ENCODE results near the gene RNF5.
A peak's percentile ranks its signal among the peaks of the same experiment; 100 is the strongest.

Gene RNF5

GRCh38 chr6:32177183-32177787 is 920 bp upstream of the RNF5 start (continued):
- TF ChIP-seq ZNF518A (tag by site-specific recombination; conservative IDR thresholded peaks at IDR 0.05; ENCODE audit: low read depth) = 0 out of 2 replicates have a peak, but pooled peaks have one; percentile 11
- no peak for TF ChIP-seq ZNF155 (tag by site-specific recombination; IDR thresholded peaks at IDR 0.05)
- no peak; the same call in 1 of the 2 replicates for TF ChIP-seq PRDM1 (tag by site-specific recombination; IDR thresholded peaks at IDR 0.05)
- no peak for TF ChIP-seq ZNF302 (tag by site-specific recombination; IDR thresholded peaks at IDR 0.05; ENCODE audit: low read depth)
- TF ChIP-seq PBX3 (CRISPR knock-in tag; IDR thresholded peaks at IDR 0.05) = no peak
- TF ChIP-seq ZFP37 (tag by site-specific recombination; IDR thresholded peaks at IDR 0.05) = no peak
- TF ChIP-seq ZNF670 (tag by site-specific recombination; IDR thresholded peaks at IDR 0.05; ENCODE audit: low read depth) = no peak
- no peak for TF ChIP-seq ZNF701 (tag by site-specific recombination; IDR thresholded peaks at IDR 0.05)
- TF ChIP-seq ZNF776 (tag by site-specific recombination; IDR thresholded peaks at IDR 0.05; ENCODE audit: borderline replicate concordance) = no peak
- peak; percentile 95 for TF ChIP-seq ZNF692 (tag by site-specific recombination; IDR thresholded peaks at IDR 0.05)
- TF ChIP-seq ZNF292 (tag by site-specific recombination; IDR thresholded peaks at IDR 0.05; ENCODE audit: borderline replicate concordance, low read depth) = no peak
- TF ChIP-seq ZNF530 (tag by site-specific recombination; IDR thresholded peaks at IDR 0.05; ENCODE audit: low read depth) = no peak
- no peak for TF ChIP-seq MYNN (tag by site-specific recombination; IDR thresholded peaks at IDR 0.05; ENCODE audit: borderline replicate concordance)
- TF ChIP-seq FEZF1 (tag by site-specific recombination; IDR thresholded peaks at IDR 0.05) = no peak
- no peak for TF ChIP-seq ZNF121 (tag by site-specific recombination; IDR thresholded peaks at IDR 0.05)
- no peak for TF ChIP-seq ZNF791 (tag by site-specific recombination; IDR thresholded peaks at IDR 0.05)
- TF ChIP-seq ZNF473 (tag by site-specific recombination; IDR thresholded peaks at IDR 0.05) = no peak
- TF ChIP-seq ZBTB48 (tag by site-specific recombination; IDR thresholded peaks at IDR 0.05) = peak; percentile 86
- no peak for TF ChIP-seq ZNF514 (tag by site-specific recombination; IDR thresholded peaks at IDR 0.05)
- no peak for TF ChIP-seq ZNF433 (tag by site-specific recombination; IDR thresholded peaks at IDR 0.05; ENCODE audit: low read depth)
- TF ChIP-seq ZNF707 (tag by site-specific recombination; IDR thresholded peaks at IDR 0.05) = no peak
- TF ChIP-seq ZNF768 (tag by site-specific recombination; IDR thresholded peaks at IDR 0.05) = no peak
- no peak for TF ChIP-seq ZNF274 (IDR thresholded peaks at IDR 0.05; ENCODE audit: low read length)
- no peak for TF ChIP-seq ZNF274 (tag by site-specific recombination; IDR thresholded peaks at IDR 0.05; ENCODE audit: borderline replicate concordance)
- no peak for TF ChIP-seq OVOL3 (tag by site-specific recombination; IDR thresholded peaks at IDR 0.05)
- TF ChIP-seq ZNF555 (tag by site-specific recombination; conservative IDR thresholded peaks at IDR 0.05) = no peak
- TF ChIP-seq ZNF624 (tag by site-specific recombination; IDR thresholded peaks at IDR 0.05) = no peak
- no peak for TF ChIP-seq YY2 (tag by site-specific recombination; IDR thresholded peaks at IDR 0.05)
- no peak for TF ChIP-seq ZSCAN23 (tag by site-specific recombination; IDR thresholded peaks at IDR 0.05)
- peak; percentile 58; the same call in 1 of the 2 replicates for TF ChIP-seq ZNF2 (tag by site-specific recombination; IDR thresholded peaks at IDR 0.05)
- TF ChIP-seq ZSCAN4 (tag by site-specific recombination; IDR thresholded peaks at IDR 0.05) = no peak
- no peak for TF ChIP-seq ZNF549 (tag by site-specific recombination; IDR thresholded peaks at IDR 0.05)
- TF ChIP-seq ZNF626 (tag by site-specific recombination; IDR thresholded peaks at IDR 0.05) = no peak
- no peak for TF ChIP-seq ZNF585B (tag by site-specific recombination; IDR thresholded peaks at IDR 0.05)
- no peak for TF ChIP-seq MZF1 (tag by site-specific recombination; IDR thresholded peaks at IDR 0.05; ENCODE audit: borderline replicate concordance)

All from HEK293 (cell line).